SK-N-SH (cell line): ENCODE measurements around the gene PLCG1. TPM values are rescaled to one million over a fixed set of nuclear protein-coding genes. Genes with fewer than 3 reads are reported as not detected.

ENCODE experiments used
- CTCF ChIA-PET: fragments of 300-600, 350-600 bp; formaldehyde crosslinking; extraction: SDS; loops from one replicate; lab custom pipeline; 2021; lab: Yijun Ruan, JAX
- POLR2A ChIA-PET: fragments of 350-600 bp; sonication (Branson Sonifier 250); formaldehyde crosslinking; extraction: SDS; loops from one replicate; lab custom pipeline; 2020; ENCODE audit warnings: antibody characterized with exemption, inconsistent platforms; lab: Yijun Ruan, JAX
- DNase-seq: peaks from one replicate; pipeline ENCODE4 v3.0.0; 2012
- H2AFZ ChIP-seq: fragments of 200-600 bp; sonication (generic); 2 replicates; pipeline ENCODE4 v1.8.1; 2016; ENCODE audit warnings: antibody characterized with exemption, mild to moderate bottlenecking, low read depth
- H3F3A ChIP-seq: fragments of 200-600 bp; sonication (generic); replicated peaks from 2 replicates; pipeline ENCODE3; 2016; ENCODE audit warnings: antibody characterized with exemption, mild to moderate bottlenecking; ENCODE audit not compliant: insufficient read depth
- H3K27ac ChIP-seq, 2 experiments: fragments of 200-500 bp in 1 of 2; fragments of 200-600 bp in 1 of 2; sonication (Bioruptor generic) in 1 of 2; sonication (generic), shearing (Covaris generic) in 1 of 2; 2 replicates each; pipeline versions ENCODE4 v1.5.1 to v1.6.1; 2014 to 2016; ENCODE audit warnings: low read depth in 2 of 2, inconsistent platforms in 1 of 2, low read length in 1 of 2, mild to moderate bottlenecking in 1 of 2, mixed read lengths in 1 of 2
- H3K27me3 ChIP-seq: fragments of 200-600 bp; sonication (generic), shearing (Covaris generic); 2 replicates; pipeline ENCODE4 v1.6.1; 2016; ENCODE audit warnings: mixed run types; ENCODE audit not compliant: insufficient read depth
- H3K36me3 ChIP-seq, 2 experiments: fragments of 200-500 bp in 1 of 2; fragments of 200-600 bp in 1 of 2; sonication (Bioruptor generic) in 1 of 2; sonication (generic) in 1 of 2; replicated peaks in 1 of 2; 2 replicates each; pipeline versions ENCODE3 to v1.5.1; 2014 to 2016; ENCODE audit warnings: low read length in 1 of 2, mild to moderate bottlenecking in 1 of 2; ENCODE audit not compliant: insufficient read depth in 2 of 2, control insufficient read depth in 1 of 2
- H3K4me1 ChIP-seq, 2 experiments: fragments of 200-500 bp in 1 of 2; fragments of 200-600 bp in 1 of 2; sonication (Bioruptor generic) in 1 of 2; sonication (generic), shearing (Covaris generic) in 1 of 2; 2 replicates each; pipeline versions ENCODE4 v1.5.1 to v1.6.1; 2014 to 2016; ENCODE audit warnings: low read depth in 1 of 2, low read length in 1 of 2, mixed run types in 1 of 2; ENCODE audit not compliant: insufficient read depth in 2 of 2, control insufficient read depth in 1 of 2
- H3K4me2 ChIP-seq: fragments of 200-600 bp; sonication (generic), shearing (Covaris generic); 2 replicates; pipeline ENCODE4 v1.6.1; 2017; ENCODE audit warnings: mixed run types
- H3K4me3 ChIP-seq, 2 experiments: fragments of 200-500 bp in 1 of 2; fragments of 200-600 bp in 1 of 2; sonication (Bioruptor generic) in 1 of 2; sonication (generic), shearing (Covaris generic) in 1 of 2; 2 replicates each; pipeline versions ENCODE4 v1.5.1 to v1.8.1; 2014 to 2016; ENCODE audit warnings: low read depth in 2 of 2, inconsistent platforms in 1 of 2, low read length in 1 of 2, mild to moderate bottlenecking in 1 of 2, mixed read lengths in 1 of 2, moderate library complexity in 1 of 2
- H3K79me2 ChIP-seq: fragments of 200-600 bp; sonication (generic); 2 replicates; pipeline ENCODE4 v1.8.1; 2017; ENCODE audit warnings: mild to moderate bottlenecking; ENCODE audit not compliant: insufficient read depth
- H3K9ac ChIP-seq: fragments of 200-600 bp; sonication (generic); 2 replicates; pipeline ENCODE4 v1.6.1; 2017; ENCODE audit warnings: mixed run types
- H3K9me2 ChIP-seq: fragments of 200-600 bp; sonication (generic); 2 replicates; pipeline ENCODE4 v1.6.1; 2017; ENCODE audit warnings: mixed run types
- H3K9me3 ChIP-seq: fragments of 200-600 bp; sonication (generic); 2 replicates; pipeline ENCODE4 v1.6.1; 2017; ENCODE audit warnings: mixed run types, mild to moderate bottlenecking, moderate library complexity
- H4K20me1 ChIP-seq: fragments of 200-600 bp; sonication (generic); 2 replicates; pipeline ENCODE4 v1.6.1; 2017; ENCODE audit warnings: mild to moderate bottlenecking, mixed run types; ENCODE audit not compliant: insufficient read depth
- EP300 ChIP-seq, 2 experiments: IDR thresholded peaks; 2 replicates each; pipeline versions ENCODE4 v1.4.0 to v1.6.1; 2012; ENCODE audit warnings: borderline replicate concordance in 1 of 2, low read depth in 1 of 2, low read length in 1 of 2
- EZH2phosphoT487 ChIP-seq: fragments of 200-600 bp; sonication (generic); IDR thresholded peaks from 2 replicates; pipeline ENCODE4 v1.6.1; 2017; ENCODE audit warnings: low read depth, mixed run types, mild to moderate bottlenecking, antibody characterized with exemption, moderate library complexity, borderline replicate concordance
- FOSL2 ChIP-seq: IDR thresholded peaks from 2 replicates; pipeline ENCODE4 v1.4.0; 2012; ENCODE audit warnings: low read depth, mild to moderate bottlenecking, moderate library complexity, borderline replicate concordance
- FOXJ3 ChIP-seq: sonication (generic); formaldehyde crosslinking; IDR thresholded peaks from 2 replicates; pipeline ENCODE4 v1.5.1; 2020; ENCODE audit warnings: mild to moderate bottlenecking, missing genetic modification reagents
- FOXM1 ChIP-seq: IDR thresholded peaks from 2 replicates; pipeline ENCODE4 v1.4.0; 2012; ENCODE audit warnings: low read depth, mild to moderate bottlenecking
- IRF3 ChIP-seq: fragments of 150-350 bp; IDR thresholded peaks from 2 replicates; pipeline ENCODE4 v1.6.1; 2016; ENCODE audit warnings: mild to moderate bottlenecking, low read depth, low read length
- MAX ChIP-seq: IDR thresholded peaks from 2 replicates; pipeline ENCODE4 v1.4.0; 2012; ENCODE audit warnings: low read depth
- MEF2A ChIP-seq: IDR thresholded peaks from 2 replicates; pipeline ENCODE4 v1.4.0; 2012; ENCODE audit warnings: low read depth, borderline replicate concordance
- MXI1 ChIP-seq: IDR thresholded peaks from 2 replicates; pipeline ENCODE4 v1.6.1; 2012; ENCODE audit warnings: mild to moderate bottlenecking, low read depth, low read length, improper control_type of control experiment
- PBX3 ChIP-seq: IDR thresholded peaks from 2 replicates; pipeline ENCODE4; 2012
- POLR2AphosphoS5 ChIP-seq: IDR thresholded peaks from 2 replicates; pipeline ENCODE4 v1.6.1; 2012; ENCODE audit warnings: low read depth, low read length
- REST ChIP-seq: IDR thresholded peaks from 2 replicates; pipeline ENCODE4 v1.6.1; 2012; ENCODE audit warnings: mild to moderate bottlenecking, low read depth, low read length, moderate library complexity
- WGBS: methylation state at CpG from one replicate; pipeline ENCODE4 v1.1.6; 2017; ENCODE audit warnings: low lambda C conversion rate; 5-methylcytosine and 5-hydroxymethylcytosine counted together
- polyA plus RNA-seq, 3 experiments: library from polyadenylated mRNA; depleted of rRNA; stranded (reverse); fragments of >200 nt; gene quantifications; 2 replicates each; pipeline ENCODE4 v1.2.3, GENCODE V29; 2012

The PLCG1 gene
- polyA plus RNA-seq, 1 of the 3 experiments (the other 2 are of a cell fraction) = 81.4 TPM

GRCh38 chr20:41100001-41100480, 37.3 kb upstream of the PLCG1 start:
- no peak overlapping the region for H3K4me2 ChIP-seq
- H3K27ac ChIP-seq = no peak overlapping the region; a peak in 1 of 4 replicates
- H3K9me2 ChIP-seq = no peaks in the 10 kb centered on the region
- H3K9ac ChIP-seq = no peak overlapping the region
- no peaks in the 10 kb centered on the region for H3K9me3 ChIP-seq
- no peaks in the 10 kb centered on the region for H3K27me3 ChIP-seq
- H3K36me3 ChIP-seq = peaks cover 78 to 84% of the 10 kb centered on the region in 2 experiments
- TF ChIP-seq MXI1 (no peak), FOSL2 (0 out of 2 replicates have a peak, but pooled peaks have one; percentile 24)
- no peaks in the 10 kb centered on the region for H4K20me1 ChIP-seq
- 0 out of 2 replicates have a peak, but pooled peaks cover 10% of the 10 kb centered on the region for H3K79me2 ChIP-seq
- H2AFZ ChIP-seq = no peak overlapping the region
- CTCF ChIA-PET = interaction anchor here (0.7 to 6.2 kb wide), 2 partner anchors 13 to 108 kb away, joined by 3 to 87 read pairs; no protein-coding TSS in a partner anchor
- POLR2A ChIA-PET = no interaction called here
- H3F3A ChIP-seq = peaks cover 5% of the 10 kb centered on the region
- H3K4me1 ChIP-seq = peaks cover 9 to 12% of the 10 kb centered on the region in 2 experiments
- H3K4me3 ChIP-seq = no peak overlapping the region
- 75% methylated on average over 9 of the region's 9 CpGs for WGBS
- no peak for DNase-seq

GRCh38 chr20:41101660-41102059, 35.7 kb upstream of the PLCG1 start:
- Histone ChIP-seq H4K20me1 (no peaks in the 10 kb centered on the region), H3K79me2 (no peaks in the 10 kb centered on the region), H3K27ac (no peak overlapping the region), H3K4me1 (peaks cover 9 to 12% of the 10 kb centered on the region in 2 experiments), H2AFZ (no peak overlapping the region), H3K9me3 (no peaks in the 10 kb centered on the region), H3K9ac (no peak overlapping the region), H3K27me3 (no peaks in the 10 kb centered on the region), H3K36me3 (peaks cover 84 to 88% of the 10 kb centered on the region in 2 experiments), H3F3A (peaks cover 5% of the 10 kb centered on the region), H3K4me3 (no peak overlapping the region), H3K9me2 (no peaks in the 10 kb centered on the region), H3K4me2 (no peak overlapping the region)
- WGBS = 97% methylated on average over 2 of the region's 2 CpGs
- DNase-seq = no peak
- ChIA-PET POLR2A (no interaction called here), CTCF (no interaction called here)
- TF ChIP-seq FOXM1 (no peak), PBX3 (no peak), EZH2phosphoT487 (no peak), FOSL2 (no peak), IRF3 (no peak), POLR2AphosphoS5 (no peak)

GRCh38 chr20:41108531-41108930, 28.8 kb upstream of the PLCG1 start:
- DNase-seq = no peak
- CTCF ChIA-PET = interaction anchor here (1.0 to 1.4 kb wide), 5 partner anchors 13 to 231 kb away, joined by 3 to 6 read pairs (median 3); no protein-coding TSS in a partner anchor
- Histone ChIP-seq H3K79me2 (no peaks in the 10 kb centered on the region), H3K9me3 (no peaks in the 10 kb centered on the region), H3F3A (no peaks in the 10 kb centered on the region), H3K4me1 (no peaks in the 10 kb centered on the region), H3K9ac (no peak overlapping the region), H3K4me3 (no peak overlapping the region), H4K20me1 (no peaks in the 10 kb centered on the region; the same call in 1 of the 2 replicates), H2AFZ (no peak overlapping the region), H3K27ac (no peak overlapping the region), H3K9me2 (no peaks in the 10 kb centered on the region), H3K27me3 (no peaks in the 10 kb centered on the region), H3K4me2 (no peak overlapping the region), H3K36me3 (peaks cover 70 to 81% of the 10 kb centered on the region in 2 experiments)
- TF ChIP-seq MAX (no peak), PBX3 (no peak), EP300 (IDR thresholded peaks at IDR 0.05; ENCODE audit: borderline replicate concordance in 1 of 2, low read depth in 1 of 2, low read length in 1 of 2) (no peak), FOXJ3 (CRISPR knock-in tag) (no peak), REST (no peak), MEF2A (no peak)
- POLR2A ChIA-PET = no interaction called here
- WGBS = 96% methylated on average over 1 of the region's 1 CpG
